Measurements from ENCODE around the gene SCGB1D4.

The SCGB1D4 gene

DNA sequence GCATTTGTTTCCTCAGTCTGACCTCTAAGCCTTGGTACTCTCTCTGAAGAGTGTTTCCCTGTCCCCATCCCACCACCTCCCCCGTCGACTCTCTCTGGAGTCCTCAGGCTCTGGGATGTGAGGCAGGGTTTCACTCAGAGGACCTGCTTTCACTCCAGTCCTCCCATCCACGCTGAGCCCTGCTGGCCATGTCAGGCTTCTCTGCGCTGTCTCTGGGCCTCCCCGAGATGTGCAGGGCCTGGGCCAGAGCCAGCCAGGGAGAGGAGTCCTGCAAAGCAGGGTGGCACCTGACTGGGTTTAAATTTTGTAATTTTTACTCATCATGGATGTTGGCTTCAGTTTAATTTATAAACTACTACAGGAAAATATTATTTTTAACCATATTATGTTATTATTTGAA, 25.6 kb downstream of the SCGB1D4 start:
- no peak for DNase-seq

DNA sequence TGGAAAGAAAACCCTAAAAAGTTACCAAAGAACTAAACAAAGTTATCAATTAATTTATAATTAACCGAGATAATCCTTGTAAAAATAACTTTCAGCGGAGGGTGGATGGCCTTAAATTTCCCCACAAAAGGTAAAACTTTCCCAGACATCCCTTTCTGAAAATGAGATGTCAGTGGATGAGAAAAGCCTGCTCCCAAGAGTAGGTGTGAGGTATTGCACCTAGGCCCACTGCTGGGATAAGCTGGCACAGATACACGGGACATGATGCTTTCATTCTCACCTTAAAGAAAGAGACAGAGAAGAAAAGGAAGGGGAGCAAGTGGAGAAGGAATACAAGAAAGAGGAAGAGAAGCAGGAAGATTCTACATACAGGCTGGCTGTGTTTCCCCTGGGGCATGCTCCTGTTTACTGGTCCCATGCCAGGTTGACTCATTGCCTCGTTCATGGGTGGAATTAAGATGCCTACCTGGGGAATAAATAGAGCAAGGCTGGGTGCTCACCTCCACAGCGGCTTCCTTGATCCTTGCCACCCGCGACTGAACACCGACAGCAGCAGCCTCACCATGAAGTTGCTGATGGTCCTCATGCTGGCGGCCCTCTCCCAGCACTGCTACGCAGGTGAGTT, 29.1 kb downstream of the SCGB1D4 start, which contains the start of gene SCGB2A2:
TSS of gene SCGB2A2 (plus strand) at position 505 of the 625 bp plus-strand sequence. CDS start at position 564, 59 bp downstream.
- DNase-seq: no peak

DNA sequence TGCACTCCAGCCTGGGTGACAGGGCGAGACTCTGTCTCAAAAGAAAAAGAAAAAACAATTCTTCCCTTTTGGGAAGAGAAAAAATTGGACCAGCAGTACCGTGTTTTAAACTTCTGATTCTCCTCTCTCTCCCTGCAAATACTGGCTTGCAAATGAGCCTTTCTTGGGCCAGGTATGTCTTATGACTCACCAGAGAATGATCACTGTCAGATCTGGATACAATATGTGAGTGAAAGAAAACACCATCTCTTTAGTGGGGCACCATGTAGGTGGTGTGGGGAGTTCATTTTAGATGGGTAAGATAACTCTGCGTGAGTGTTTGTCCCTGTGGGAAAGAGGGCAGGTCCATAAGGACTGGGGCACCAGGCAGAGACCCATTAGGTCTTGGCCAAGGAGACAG, 31.3 kb downstream of the SCGB1D4 start:
- no peak for DNase-seq

DNA sequence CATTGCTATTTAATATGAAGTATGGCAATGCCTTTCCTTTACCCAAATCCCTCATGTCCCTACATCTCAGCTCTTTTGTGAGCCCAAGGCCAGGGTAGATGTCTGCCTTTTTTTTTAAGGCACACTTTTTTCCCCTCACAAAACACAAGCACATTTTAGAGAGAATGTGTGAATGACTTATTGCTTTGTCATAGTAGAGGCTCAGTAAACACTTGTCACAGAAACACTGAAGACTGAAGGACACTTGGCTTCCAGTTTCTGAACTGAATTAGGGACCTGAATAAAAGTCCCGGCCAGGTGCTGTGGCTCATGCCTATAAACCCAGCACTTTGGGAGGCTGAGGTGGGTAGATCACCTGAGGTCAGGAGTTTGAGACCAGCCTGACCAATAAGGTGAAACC, 31.8 kb downstream of the SCGB1D4 start:
- no peak for DNase-seq

DNA sequence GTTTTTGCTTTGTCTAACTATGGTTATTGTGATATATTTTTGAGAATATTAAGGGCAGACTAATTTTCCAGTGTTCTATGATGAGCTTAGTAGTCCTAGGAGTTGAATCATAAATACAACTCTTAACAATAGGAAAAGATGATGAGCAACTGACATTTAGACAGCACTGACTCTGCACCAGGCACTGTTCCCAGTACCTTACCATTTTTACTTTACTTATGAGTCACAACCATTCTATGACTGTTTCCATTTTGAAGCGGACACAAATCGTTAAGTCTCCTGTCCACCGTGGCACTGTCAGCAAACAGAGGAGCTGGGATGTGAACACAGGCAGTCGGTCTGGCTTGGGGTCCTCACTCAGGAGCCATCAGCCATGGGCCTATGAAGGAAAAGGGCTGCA, 32.3 kb downstream of the SCGB1D4 start:
- no peak for DNase-seq

DNA sequence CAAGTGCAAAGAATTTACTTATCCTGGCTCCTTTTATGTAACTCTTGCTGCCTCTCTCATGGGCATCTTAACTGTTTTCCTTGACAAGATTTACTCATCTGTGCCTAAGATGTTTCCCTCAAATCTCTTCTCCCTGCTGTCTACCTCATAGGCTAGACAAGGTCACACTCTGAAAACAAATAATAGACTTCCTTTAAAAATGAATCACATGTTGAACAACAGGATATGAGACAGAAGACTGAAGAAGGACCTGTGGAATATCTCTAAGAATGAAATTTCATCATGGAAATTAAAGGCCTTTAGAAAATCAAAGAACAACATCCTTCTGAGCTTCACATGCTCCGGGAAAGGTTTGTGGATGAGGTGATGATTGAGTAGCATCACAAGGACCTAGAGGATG, 34.9 kb downstream of the SCGB1D4 start:
- DNase-seq: no peak

DNA sequence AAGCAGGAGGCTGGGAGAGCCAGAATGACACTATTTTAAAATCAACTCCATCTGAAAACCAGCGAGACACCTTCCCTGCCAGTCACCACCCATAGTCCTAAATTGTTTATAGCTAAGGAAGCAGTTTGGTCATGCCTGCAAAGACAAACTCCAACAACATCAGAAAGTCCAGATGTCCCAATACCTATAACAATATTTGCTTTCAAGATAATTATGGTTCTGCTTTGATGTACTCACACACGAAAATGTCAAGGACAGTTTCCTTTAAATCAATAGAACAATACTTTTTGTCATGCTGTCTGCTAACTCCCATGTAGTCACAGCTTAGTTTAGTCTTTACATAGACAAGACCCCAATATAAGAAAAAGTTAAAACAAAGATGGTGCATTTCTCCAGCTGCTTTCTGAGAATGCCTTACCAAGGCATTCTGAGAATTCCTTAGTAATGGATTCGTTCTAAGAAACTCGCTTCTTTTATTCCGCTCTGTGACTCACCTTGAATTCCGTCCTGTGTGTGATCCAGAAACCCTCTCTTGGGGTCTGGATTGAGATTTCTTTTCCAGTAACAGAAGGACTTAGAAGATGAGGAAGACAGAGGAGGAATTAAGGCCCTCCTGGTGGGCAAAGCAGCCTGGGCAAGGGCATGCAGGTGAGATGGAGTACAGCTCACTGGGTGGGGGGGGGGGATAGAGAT, 38.5 kb downstream of the SCGB1D4 start:
- no peak for DNase-seq

DNA sequence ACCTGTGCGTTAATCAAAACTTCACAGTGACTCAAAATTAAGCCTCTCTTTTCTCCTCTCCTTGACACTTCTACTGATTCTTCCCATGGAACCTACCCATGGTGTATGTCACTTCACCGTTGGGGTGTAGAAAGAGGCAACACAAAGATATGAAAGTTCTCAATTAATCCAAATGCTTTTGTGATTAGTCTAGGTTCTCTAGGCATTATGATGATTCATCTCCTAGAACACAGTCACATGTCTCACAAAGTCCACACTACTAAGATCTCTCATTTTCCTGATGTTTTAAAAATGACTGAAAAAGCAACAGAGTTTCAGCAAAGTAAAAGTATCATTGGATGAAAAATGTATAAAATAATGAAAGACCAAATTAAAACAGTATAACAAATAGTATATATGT, 42.6 kb downstream of the SCGB1D4 start:
- DNase-seq: no peak

DNA sequence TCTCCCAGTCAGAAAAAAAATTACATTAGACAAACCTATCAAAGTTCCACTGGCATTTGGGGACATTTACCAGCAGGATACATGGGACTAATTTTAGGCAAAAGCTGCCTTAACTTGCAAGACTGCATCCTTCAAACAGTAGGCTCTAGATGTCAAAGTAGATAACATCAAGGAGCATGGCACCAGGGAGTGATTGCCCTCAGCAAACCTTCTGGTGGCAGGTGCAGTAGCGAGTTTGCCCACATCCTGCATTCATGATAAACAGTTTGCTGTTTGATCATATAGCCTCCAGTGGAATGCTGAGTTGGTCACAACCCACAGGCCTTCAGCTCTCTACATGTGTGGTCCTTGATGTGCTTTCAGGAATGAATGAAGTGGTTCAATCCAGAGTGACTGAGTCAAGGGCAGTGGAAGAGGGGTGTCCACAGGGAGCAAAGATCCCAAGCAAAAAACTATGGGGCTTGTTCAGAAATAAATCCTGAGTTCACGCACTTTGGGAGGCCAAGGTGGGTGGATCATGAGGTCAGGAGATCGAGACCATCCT, 44.8 kb downstream of the SCGB1D4 start:
- no peak for DNase-seq

DNA sequence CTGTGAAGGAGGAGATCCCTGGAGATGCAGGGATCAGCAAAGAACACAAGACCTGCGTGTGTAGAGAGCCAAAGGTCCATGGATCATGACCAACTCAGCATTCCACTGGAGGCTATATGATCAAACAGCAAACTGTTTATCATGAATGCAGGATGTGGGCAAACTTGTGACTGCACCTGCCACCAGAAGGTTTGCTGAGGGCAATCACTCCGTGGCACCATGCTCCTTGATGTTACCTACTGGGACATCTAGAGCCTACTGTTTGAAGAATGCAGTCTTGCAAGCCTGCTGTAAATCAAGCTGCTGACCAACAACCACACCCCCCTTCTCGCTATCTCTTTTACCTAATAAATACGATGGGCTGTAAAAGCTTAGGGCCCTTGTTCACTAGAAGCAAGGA, 47.2 kb downstream of the SCGB1D4 start:
- no peak for DNase-seq
